H1 (cell line): ENCODE measurements around the gene PIP5K1C. TPM values are rescaled to one million over a fixed set of nuclear protein-coding genes. Genes with fewer than 3 reads are reported as not detected.

Experiments
- ATF2 ChIP-seq: IDR thresholded peaks from 2 replicates; pipeline ENCODE4 v1.6.1; 2012; ENCODE audit warnings: low read length, inconsistent platforms
- BACH1 ChIP-seq: IDR thresholded peaks from 2 replicates; pipeline ENCODE4 v1.6.1; 2012; ENCODE audit warnings: low read length, improper control_type of control experiment
- CEBPB ChIP-seq: IDR thresholded peaks from 2 replicates; pipeline ENCODE4 v1.6.1; 2012; ENCODE audit warnings: low read depth, low read length
- CHD1 ChIP-seq: IDR thresholded peaks from 2 replicates; pipeline ENCODE4 v1.6.1; 2012; ENCODE audit warnings: low read depth, low read length, improper control_type of control experiment
- CTCF ChIP-seq, 3 experiments: IDR thresholded peaks; 1 replicate in 2 of 3; 2 replicates in 1 of 3; pipeline versions ENCODE4 v1.5.1 to v1.6.1; 2011; ENCODE audit warnings: low read length in 3 of 3, mild to moderate bottlenecking in 3 of 3, inconsistent platforms in 2 of 3, low read depth in 1 of 3, moderate library complexity in 1 of 3; ENCODE audit not compliant: insufficient read depth in 1 of 3; ENCODE audit errors: control extremely low read depth in 1 of 3
- E2F6 ChIP-seq: IDR thresholded peaks from 2 replicates; pipeline ENCODE4 v1.6.1; 2012; ENCODE audit warnings: inconsistent platforms
- EP300 ChIP-seq, 2 experiments: IDR thresholded peaks; 1 replicate in 1 of 2; 2 replicates in 1 of 2; pipeline ENCODE4 v1.6.1; 2011 to 2012; ENCODE audit warnings: low read depth in 2 of 2, low read length in 2 of 2, mild to moderate bottlenecking in 2 of 2, borderline replicate concordance in 1 of 2, inconsistent platforms in 1 of 2, moderate library complexity in 1 of 2
- EZH2 ChIP-seq: fragments of 200-600 bp; sonication (generic); IDR thresholded peaks from 2 replicates; pipeline ENCODE4 v1.7.1; 2012; ENCODE audit warnings: low read depth, mild to moderate bottlenecking, moderate library complexity, low read length, inconsistent platforms; ENCODE audit not compliant: severe bottlenecking
- FOSL1 ChIP-seq: IDR thresholded peaks from 2 replicates; pipeline ENCODE4 v1.6.1; 2011; ENCODE audit warnings: mild to moderate bottlenecking, low read depth, low read length, moderate library complexity; ENCODE audit not compliant: insufficient read depth
- GTF2F1 ChIP-seq: IDR thresholded peaks from 2 replicates; pipeline ENCODE4 v1.6.1; 2012; ENCODE audit warnings: low read depth, low read length, improper control_type of control experiment, borderline replicate concordance
- HDAC6 ChIP-seq: IDR thresholded peaks from one replicate; pipeline ENCODE4 v1.7.1; 2012; ENCODE audit warnings: low read depth, mild to moderate bottlenecking, inconsistent platforms, low read length, moderate library complexity
- MAFK ChIP-seq: IDR thresholded peaks from 2 replicates; pipeline ENCODE4 v1.6.1; 2012; ENCODE audit warnings: low read depth, mild to moderate bottlenecking, improper control_type of control experiment, low read length
- POLR2AphosphoS5 ChIP-seq: IDR thresholded peaks from 2 replicates; pipeline ENCODE4 v1.6.1; 2011; ENCODE audit warnings: low read depth, low read length
- POU5F1 ChIP-seq: IDR thresholded peaks from 2 replicates; pipeline ENCODE4 v1.6.1; 2011; ENCODE audit warnings: low read depth, mild to moderate bottlenecking, low read length, moderate library complexity
- RBBP5 ChIP-seq: IDR thresholded peaks from 2 replicates; pipeline ENCODE4 v1.7.1; 2012; ENCODE audit warnings: low read depth, mild to moderate bottlenecking, inconsistent platforms, low read length, moderate library complexity, borderline replicate concordance
- SIRT6 ChIP-seq: IDR thresholded peaks from one replicate; pipeline ENCODE4 v1.7.1; 2012; ENCODE audit warnings: low read length, inconsistent platforms
- SIX5 ChIP-seq: IDR thresholded peaks from 2 replicates; pipeline ENCODE4 v1.6.1; 2011; ENCODE audit warnings: mild to moderate bottlenecking, low read depth, low read length
- TCF12 ChIP-seq: IDR thresholded peaks from 2 replicates; pipeline ENCODE4 v1.6.1; 2011; ENCODE audit warnings: low read depth, mild to moderate bottlenecking, low read length
- TEAD4 ChIP-seq: IDR thresholded peaks from 2 replicates; pipeline ENCODE4 v1.6.1; 2012; ENCODE audit warnings: low read depth, low read length, inconsistent platforms, mixed read lengths
- polyA plus RNA-seq, 7 experiments: library from polyadenylated mRNA; depleted of rRNA in 3 of 7; stranded (reverse) in 5 of 7; unstranded in 2 of 7; fragments of >200 nt in 5 of 7; fragments of 200-250 nt in 2 of 7; gene quantifications; 1 replicate in 5 of 7; 2 replicates in 1 of 7; 4 replicates in 1 of 7; pipeline versions ENCODE4 v1.2.1 to v1.2.3, GENCODE V29; 2011 to 2013; ENCODE audit warnings: missing spikeins in 2 of 7, mixed read lengths in 2 of 7
- total RNA-seq: library from RNA; stranded (reverse); fragmentation: NEBNext Ultra II Directional; extraction: Animal tissue kit (Norgen Biotek cat#: 25700); gene quantifications from 2 replicates; pipeline ENCODE4 v1.2.1, GENCODE V29; 2021

The PIP5K1C gene
- total and polyA plus RNA-seq, 2 of the 8 experiments (the other 6 are each of a cell fraction or from before 2014, with no cell fraction given), result 10.6 to 32.9 TPM

GRCh38 chr19:3626473-3627350 lies 73.6 kb downstream of the PIP5K1C start, which contains the start of gene CACTIN (continued):
- TF ChIP-seq BACH1 (no peak), EZH2 (no peak), HDAC6 (no peak), GTF2F1 (0 out of 2 replicates have a peak, but pooled peaks have one; percentile 20), FOSL1 (no peak), CHD1 (no peak), CEBPB (no peak), SIRT6 (no peak), MAFK (no peak), EP300 (IDR thresholded peaks at IDR 0.05; ENCODE audit: borderline replicate concordance in 1 of 2, low read depth in 2 of 2, low read length in 2 of 2) (0 out of 3 replicates have a peak, but pooled peaks of 1 of the 2 experiments have one; percentile 19), CTCF (IDR thresholded peaks at IDR 0.05; ENCODE audit: control extremely low read depth in 1 of 3, insufficient read depth in 1 of 3, low read depth in 1 of 3, low read length in 3 of 3) (0 out of 4 replicates have a peak, but pooled peaks of 1 of the 3 experiments have one; percentile 1), SIX5 (no peak), RBBP5 (peak; percentile 98), POLR2AphosphoS5 (peak; percentile 93), ATF2 (no peak), E2F6 (no peak), POU5F1 (no peak), TEAD4 (no peak), TCF12 (no peak)
